Measurements from ENCODE around the gene MAPKAPK5.
"Not testable (repeated sequence)": the region's sequence is repeated elsewhere in the genome, so short reads cannot be mapped to it uniquely, and the experiment has no call there.

MAPKAPK5 gene

GRCh38 chr12:111828338-111828979 is 13.6 kb upstream of the MAPKAPK5 start:
- no peak for DNase-seq

DNA sequence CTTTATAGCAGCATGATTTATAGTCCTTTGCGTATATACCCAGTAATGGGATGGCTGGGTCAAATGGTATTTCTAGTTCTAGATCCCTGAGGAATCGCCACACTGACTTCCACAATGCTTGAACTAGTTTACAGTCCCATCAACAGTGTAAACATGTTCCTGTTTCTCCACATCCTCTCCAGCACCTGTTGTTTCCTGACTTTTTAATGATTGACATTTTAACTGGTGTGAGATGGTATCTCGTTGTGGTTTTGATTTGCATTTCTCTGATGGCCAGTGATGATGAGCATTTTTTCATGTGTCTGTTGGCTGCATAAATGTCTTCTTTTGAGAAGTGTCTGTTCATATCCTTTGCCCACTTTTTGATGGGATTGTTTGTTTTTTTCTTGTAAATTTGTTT is 12.4 kb upstream of the MAPKAPK5 start:
- not testable (repeated sequence) for DNase-seq

- not testable (repeated sequence) for DNase-seq
Observed at GRCh38 chr12:111834740-111835386, 7.2 kb upstream of the MAPKAPK5 start.

DNA sequence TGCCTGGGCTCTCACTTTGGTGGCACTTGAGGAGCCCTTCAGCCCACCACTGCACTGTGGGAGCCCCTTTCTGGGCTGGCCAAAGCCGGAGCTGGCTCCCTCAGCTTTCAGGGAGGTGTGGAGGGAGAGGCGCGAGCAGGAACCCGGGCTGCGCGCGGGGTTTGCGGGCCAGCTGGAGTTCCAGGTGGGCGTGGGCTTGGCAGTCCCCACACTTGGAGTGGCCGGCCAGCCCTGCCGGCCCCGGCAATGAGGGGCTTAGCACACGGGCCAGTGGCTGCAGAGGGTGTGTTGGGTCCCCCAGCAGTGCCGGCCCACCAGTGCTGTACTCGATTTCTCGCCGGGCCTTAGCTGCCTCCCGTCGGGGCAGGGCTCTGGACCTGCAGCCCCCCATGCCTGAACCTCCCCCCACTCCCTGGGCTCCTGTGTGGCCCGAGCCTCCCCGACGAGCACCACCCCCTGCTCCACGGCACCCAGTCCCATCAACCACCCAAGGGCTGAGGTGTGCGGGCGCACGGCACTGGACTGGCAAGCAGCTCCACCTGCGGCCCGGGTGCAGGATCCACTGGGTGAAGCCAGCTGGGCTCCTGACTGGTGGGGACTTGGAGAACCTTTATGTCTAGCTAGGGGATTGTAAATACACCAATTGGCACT is 6.4 kb upstream of the MAPKAPK5 start:
- not testable (repeated sequence) for DNase-seq

DNA sequence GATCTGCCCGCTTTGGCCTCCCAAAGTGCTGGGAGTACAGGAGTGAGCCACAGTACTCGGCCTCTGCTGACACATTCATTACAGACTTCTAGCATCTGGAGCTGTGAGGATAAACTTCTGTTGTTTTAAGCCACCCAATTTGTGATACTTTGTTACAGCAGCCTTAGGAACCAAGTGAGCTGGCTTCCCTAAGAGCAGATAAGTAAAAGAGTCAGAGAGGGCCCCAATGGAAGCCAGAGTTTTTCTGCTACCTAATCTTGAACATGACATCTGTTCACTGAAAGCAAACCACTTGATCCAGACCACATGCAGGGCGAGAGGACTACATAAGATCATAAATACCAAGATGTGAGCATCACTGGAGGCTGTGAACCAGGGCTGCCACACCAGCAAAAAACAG is 3.7 kb upstream of the MAPKAPK5 start:
- no peak for DNase-seq

- DNase-seq = no peak
Observed at GRCh38 chr12:111840807-111841206, 1.2 kb upstream of the MAPKAPK5 start.

DNA sequence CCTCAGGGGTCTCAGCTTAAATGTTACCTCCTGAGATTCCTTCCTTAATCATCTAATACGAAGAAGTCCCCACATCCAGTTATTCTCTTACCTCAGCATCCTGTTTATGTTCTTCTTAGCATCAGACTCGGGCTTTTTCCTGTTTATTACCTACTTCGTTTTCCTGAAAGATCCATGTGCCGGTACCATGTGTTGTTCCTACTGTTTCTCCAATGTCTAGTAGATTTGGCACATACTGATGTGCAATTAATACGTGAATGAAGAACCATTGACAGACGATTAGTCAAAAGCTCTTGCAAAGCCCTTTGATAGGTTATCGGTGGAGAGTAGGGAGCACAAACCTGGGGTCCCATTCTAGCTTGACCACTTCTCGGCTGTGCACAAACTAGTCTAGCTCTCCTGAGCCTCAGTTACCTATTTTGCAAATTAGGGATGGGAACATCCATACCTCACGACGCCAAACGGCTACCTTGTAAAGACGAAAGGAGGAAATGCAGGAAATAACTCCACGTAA is 735 bp upstream of the MAPKAPK5 start:
- no peak for DNase-seq

DNA sequence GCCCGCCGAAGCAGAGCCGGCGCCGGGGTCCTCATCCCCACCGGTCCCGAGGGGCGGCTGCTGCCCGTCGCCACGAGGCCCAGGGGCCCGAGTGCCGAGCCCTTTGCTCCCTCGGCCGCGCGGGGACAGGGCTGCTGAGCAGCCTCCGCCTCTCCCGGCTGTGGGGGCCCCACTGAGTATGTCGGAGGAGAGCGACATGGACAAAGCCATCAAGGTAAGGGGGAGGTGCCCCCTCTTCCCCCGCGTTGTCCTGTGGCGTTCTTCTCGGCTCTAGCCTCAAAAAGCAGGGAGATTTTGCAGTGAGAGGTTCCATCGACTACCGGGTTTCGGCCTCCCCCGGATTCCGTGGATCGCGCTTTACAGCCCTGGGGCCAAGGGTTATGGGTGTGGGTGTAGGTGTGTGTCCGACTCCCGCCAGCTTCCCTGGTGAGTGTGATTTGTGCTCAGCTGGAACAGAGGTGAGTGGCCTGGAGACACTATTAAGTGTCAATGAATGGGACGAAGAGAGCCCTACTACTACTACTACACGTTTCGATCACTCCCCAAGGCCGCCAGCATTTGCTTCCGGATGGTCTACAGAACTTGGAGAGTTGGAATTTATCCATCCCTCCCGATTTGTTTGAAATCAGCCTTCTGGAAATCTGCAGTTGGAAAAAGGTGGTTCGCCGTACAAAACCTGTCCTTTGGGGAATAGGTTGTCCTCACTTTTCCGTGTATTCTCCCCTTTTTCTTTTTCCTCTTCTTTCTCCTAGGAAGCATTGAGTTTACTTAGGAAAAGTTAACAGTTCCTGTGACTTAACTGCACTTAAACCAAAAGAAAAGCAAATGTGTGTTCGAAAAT is 748 bp downstream of the MAPKAPK5 start:
- DNase-seq = no peak

DNA sequence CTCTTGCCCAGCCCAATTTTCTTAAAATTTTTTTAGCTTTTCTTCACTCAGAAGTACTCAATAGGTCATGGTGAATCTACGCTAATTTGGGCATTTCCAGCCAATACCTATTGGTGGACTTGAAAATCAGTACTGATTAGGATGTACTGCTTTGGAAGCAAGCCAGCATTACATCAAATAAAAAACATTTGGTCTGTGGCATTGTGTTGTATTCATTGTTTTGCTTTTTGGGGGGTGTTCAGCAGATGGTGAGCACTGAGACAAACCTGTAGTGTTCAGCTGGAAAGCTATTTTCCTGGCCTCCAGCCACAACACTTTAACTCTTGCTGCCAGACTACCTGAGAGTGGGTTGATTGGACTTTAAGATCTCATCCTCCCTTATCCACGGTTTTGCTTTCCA is 4.0 kb downstream of the MAPKAPK5 start:
- DNase-seq = no peak

GRCh38 chr12:111850526-111850925 is 8.5 kb downstream of the MAPKAPK5 start:
- DNase-seq = no peak

- no peak for DNase-seq
Observed at GRCh38 chr12:111858186-111858585, 16.2 kb downstream of the MAPKAPK5 start.

GRCh38 chr12:111858778-111859177 is 16.8 kb downstream of the MAPKAPK5 start:
- DNase-seq = no peak

- no peak for DNase-seq
Observed at GRCh38 chr12:111864913-111865312, 22.9 kb downstream of the MAPKAPK5 start.

DNA sequence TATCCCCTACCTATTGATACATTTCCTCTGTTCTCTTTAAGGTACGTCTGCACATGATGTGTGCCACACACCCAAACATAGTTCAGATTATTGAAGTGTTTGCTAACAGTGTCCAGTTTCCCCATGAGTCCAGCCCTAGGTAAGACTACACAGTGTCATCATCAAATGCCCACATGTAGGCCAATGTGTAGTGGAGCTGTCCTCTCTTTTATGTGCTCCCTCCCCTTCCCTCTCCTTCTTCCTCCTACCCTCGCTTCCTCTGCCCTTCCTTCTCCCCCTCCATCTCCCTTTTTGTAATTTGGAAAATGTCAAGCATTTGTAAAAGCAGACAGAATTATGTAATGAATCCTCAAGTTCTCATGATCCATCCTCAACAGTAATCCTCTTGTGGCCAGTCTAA is 25.5 kb downstream of the MAPKAPK5 start:
- DNase-seq = no peak

DNA sequence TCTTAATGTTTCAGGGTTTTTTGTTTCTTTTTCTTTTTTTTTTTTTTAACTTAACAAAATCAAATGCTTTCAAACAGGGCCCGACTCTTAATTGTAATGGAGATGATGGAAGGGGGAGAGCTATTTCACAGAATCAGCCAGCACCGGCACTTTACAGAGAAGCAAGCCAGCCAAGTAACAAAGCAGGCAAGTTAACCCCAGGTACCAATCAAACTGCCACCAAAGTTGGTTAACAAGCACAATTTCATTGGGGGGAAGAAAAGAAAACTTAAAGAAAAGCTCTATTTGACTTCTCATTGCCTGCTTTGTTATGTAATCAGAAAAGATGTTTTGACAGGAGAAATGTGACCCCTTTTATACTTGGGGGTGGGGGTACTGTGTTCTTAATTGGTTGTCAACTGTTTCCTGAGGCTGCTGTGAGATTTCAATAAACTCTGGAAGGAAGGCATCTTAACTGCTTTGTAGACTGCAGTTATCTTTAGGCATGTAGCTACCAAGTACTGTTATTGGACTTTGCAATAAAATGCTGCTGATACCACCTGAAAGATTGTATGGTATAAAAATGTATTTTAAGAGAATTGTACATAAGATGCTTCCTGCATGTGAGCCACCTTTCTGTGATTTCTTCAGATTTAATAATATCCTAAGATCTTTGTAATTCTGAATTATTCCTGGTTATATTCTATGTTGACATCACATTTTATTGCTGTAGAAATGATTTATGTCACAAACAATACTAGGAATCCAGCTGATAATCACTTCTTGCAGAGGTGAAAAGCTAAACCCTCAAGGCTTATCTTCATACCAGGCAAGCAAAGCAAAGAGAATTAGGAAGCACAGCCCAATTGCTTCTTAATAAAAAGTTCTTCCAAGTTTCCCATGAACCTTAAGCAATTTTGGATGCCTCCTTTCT is 26.9 kb downstream of the MAPKAPK5 start:
- DNase-seq = no peak

DNA sequence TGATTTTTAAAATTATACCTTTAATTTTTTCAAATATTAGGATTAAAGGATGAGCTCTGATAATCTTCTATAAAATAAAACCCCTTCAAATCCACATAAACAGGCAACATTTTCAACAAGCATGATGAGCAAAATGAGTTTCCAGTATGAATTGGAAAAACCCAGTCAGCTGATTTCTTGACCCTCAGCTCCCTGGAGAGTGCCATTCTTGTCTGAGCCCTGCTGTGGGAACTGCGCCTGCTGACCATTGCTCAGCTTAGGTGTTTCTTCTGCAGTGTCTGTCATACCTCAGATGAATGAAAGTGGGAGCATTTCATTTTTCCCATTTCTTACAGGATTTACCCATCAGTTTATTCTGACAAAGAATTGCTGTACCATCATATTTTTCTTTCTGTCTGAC is 27.6 kb downstream of the MAPKAPK5 start:
- no peak for DNase-seq

- no peak for DNase-seq
Observed at GRCh38 chr12:111870216-111870615, 28.2 kb downstream of the MAPKAPK5 start.

GRCh38 chr12:111870706-111871105 is 28.7 kb downstream of the MAPKAPK5 start:
- DNase-seq = no peak

DNA sequence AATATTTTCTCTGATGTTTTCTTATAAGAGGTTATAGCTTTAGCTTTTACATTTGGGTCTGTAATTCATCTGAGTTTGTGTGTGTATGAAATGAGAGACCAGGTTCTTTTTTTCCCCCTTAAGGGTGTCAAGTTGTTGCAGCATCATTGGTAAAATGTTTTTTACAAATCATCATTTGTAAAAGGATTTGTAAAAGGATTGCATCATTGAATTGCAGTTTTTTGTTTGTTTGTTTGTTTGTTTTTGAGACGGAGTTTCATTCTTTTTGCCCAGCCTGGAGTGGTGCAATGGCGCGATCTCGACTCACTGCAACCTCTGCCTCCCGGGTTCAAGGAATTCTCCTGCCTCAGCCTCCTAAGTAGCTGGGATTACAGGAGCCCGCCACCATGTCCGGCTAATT is 31.1 kb downstream of the MAPKAPK5 start:
- DNase-seq = no peak

GRCh38 chr12:111881716-111882115 is 39.7 kb downstream of the MAPKAPK5 start:
- DNase-seq = no peak

DNA sequence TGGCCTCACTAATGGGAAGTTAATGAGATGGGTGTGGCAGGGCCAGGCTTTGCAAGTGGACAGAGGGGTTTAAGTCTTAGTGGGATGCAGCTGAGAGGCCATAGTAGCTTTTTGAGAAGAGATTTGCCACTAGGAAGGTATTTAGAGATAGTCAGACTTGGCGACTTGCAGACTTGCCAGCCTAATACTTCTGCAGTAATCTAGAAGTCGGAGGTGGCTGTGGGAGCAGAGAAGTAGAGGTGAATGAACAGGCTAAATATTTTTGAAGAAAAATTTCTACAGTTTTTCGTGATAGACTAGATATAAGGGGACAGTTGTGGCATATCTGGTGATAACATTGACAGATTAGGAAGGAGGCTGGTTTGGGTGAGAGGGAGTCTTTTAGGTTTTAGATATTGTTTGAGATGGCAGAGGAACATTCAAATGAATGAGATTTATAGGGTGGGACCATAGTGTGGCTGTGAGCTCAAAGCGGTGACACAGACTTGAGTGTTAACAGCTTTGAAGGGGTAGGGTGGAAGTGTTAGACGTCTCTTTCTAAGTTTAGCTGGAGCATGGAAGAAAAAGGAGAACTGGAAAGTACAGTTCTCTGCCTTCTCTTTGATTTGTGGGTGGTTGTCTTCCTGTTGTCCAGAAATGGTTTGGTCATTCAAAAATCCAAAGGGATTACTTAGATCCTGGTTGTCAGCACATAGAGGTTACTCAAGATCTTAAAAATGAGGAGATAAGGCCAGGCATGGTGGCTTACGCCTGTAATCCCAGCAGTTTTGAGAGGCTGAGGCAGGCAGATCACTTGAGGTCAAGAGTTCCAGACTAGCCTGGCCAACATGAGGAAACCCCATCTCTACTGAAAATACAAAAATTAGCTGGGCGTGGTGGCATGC is 44.9 kb downstream of the MAPKAPK5 start:
- DNase-seq = no peak
